Left colon (tissue), 2 donors: Measurements from ENCODE around the gene OOSP1. TPM values are rescaled to one million over a fixed set of nuclear protein-coding genes. Genes with fewer than 3 reads are reported as not detected.

Experiments
- ATAC-seq: fragments of 200-7000 bp; cut with Tn5 transposase; one replicate; pipeline ENCODE4 v1.9.1; 2020; ENCODE audit warnings: mild to moderate bottlenecking, moderate library complexity
- DNase-seq, 2 donors: peaks; one replicate each; pipeline ENCODE4 v3.0.0-alpha.2; 2020
- intact Hi-C, 2 donors: fragments of 100-400 bp; cut with DNase I in 1 of 2; cut with micrococcal nuclease in 1 of 2; formaldehyde crosslinking; loops; one replicate each; pipeline versions ENCODE4 v1.11.2 to v1.14.0; 2022; cut with DNase I, micrococcal nuclease
- total RNA-seq, 2 donors: library from RNA; stranded (reverse); fragmentation: NEBNext Ultra II Directional; extraction: Animal tissue kit (Norgen Biotek cat#: 25700); gene quantifications; one replicate each; pipeline ENCODE4 v1.2.1, GENCODE V29; 2021
- donor health status: DM: no; HTN: no; CAD: no.
- donor health status: DM: yes; HTN: yes; CAD: no.

OOSP1 gene
- total RNA-seq, 2 donors from 2014 or later, result 0.37 TPM; not detected in 1

DNA sequence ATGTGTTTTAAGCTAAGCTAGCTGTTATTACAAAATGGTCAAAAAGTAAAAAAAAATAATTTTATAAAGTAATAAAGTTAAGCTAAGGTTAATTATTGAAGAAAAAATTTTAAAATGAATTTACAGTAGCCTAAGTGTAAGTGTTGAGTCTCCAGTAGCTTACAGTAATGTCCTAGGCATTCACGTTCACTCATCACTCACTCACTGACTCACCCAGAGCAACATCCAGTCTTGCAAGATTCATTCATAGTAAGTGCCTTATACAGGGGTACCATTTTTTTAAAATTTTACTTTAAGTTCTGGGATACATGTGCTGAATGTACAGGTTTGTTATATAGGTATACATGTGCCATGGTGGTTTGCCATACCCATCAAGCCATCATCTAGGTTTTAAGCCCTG lies 67.1 kb downstream of the OOSP1 start:
- intact Hi-C loops, result no loop called here
- no peak for ATAC-seq
- no peak for DNase-seq

Other genes starting within 250 kb of the OOSP1 start
- gene OR10V1, start 224.6 kb upstream of the OOSP1 start, total RNA-seq, result not detected
- gene STX3, start 183.1 kb upstream of the OOSP1 start, total RNA-seq, result 100 to 1,000 TPM in 1 of 2 donors, 10 to 100 TPM in 1; 83.8 to 133 TPM
- gene MRPL16, start 127.7 kb upstream of the OOSP1 start, total RNA-seq, result 10 to 100 TPM; 48.5 to 52.3 TPM
- under 1 TPM in 1 of 2 donors, not detected in 1; 0.31 TPM for gene CBLIF, start 92.9 kb upstream of the OOSP1 start, total RNA-seq
- gene TCN1, start 71.9 kb upstream of the OOSP1 start, total RNA-seq, result not detected
- under 1 TPM in 1 of 2 donors, not detected in 1; 0.46 TPM for gene OOSP3, start 59.6 kb upstream of the OOSP1 start, total RNA-seq
- not detected for gene OOSP4A, start 25.6 kb downstream of the OOSP1 start, total RNA-seq
- not detected for gene OOSP4B, start 78.7 kb downstream of the OOSP1 start, total RNA-seq
- not detected for gene OOSP2, start 102.0 kb downstream of the OOSP1 start, total RNA-seq
- gene MS4A3, start 118.2 kb downstream of the OOSP1 start, total RNA-seq, result not detected
- 1 to 10 TPM in 1 of 2 donors, under 1 TPM in 1; 0.55 to 2.9 TPM for gene MS4A2, start 150.2 kb downstream of the OOSP1 start, total RNA-seq
- gene MS4A6A, start 244.7 kb downstream of the OOSP1 start, total RNA-seq, result 10 to 100 TPM; 20.2 to 57.3 TPM